ENCODE measurements around the gene PPP1R12C.

GRCh38 chr19:55095260-55096060 lies 22.0 kb downstream of the PPP1R12C start:
- no peak for TF ChIP-seq CTCF (conservative IDR thresholded peaks at IDR 0.05; ENCODE audit: low read depth, low read length)
- no peak for TF ChIP-seq EZH2 (IDR thresholded peaks at IDR 0.05; ENCODE audit: low read length, unreplicated experiment)
- no peak for TF ChIP-seq EZH2phosphoT487 (IDR thresholded peaks at IDR 0.05; ENCODE audit: borderline replicate concordance, low read length)
